NCI-H1048 (cell line): Measurements from ENCODE around the gene MECP2.
A peak's percentile ranks its signal among the peaks of the same experiment; 100 is the strongest.
"Not testable (repeated sequence)": the region's sequence is repeated elsewhere in the genome, so short reads cannot be mapped to it uniquely, and the experiment has no call there.

Source experiments
- DNase-seq: peaks from one replicate; lab custom pipeline; 2025; lab: John Stamatoyannopoulos, UW

The MECP2 gene

GRCh38 chrX:154097589-154098541 lies at the start of gene MECP2:
Gene MECP2, minus strand, starts transcription at chrX:154097717.
- peak; percentile 56 for DNase-seq

GRCh38 chrX:154144010-154144409 lies 46.5 kb upstream of the MECP2 start, which contains the start of gene OPN1LW:
Gene OPN1LW, plus strand, starts transcription at chrX:154144243. Its CDS starts 41 bp downstream, at chrX:154144284.
- not testable (repeated sequence) for DNase-seq

GRCh38 chrX:154142950-154143745 lies 45.6 kb upstream of the MECP2 start:
- DNase-seq, result no peak

GRCh38 chrX:154142386-154142785 lies 44.9 kb upstream of the MECP2 start:
- no peak for DNase-seq

GRCh38 chrX:154140742-154141141 lies 43.2 kb upstream of the MECP2 start:
- DNase-seq, result no peak

- no peak for DNase-seq
Observed at GRCh38 chrX:154140206-154140605, 42.7 kb upstream of the MECP2 start.

- no peak for DNase-seq
Observed at GRCh38 chrX:154138857-154139256, 41.3 kb upstream of the MECP2 start.

GRCh38 chrX:154136627-154137161 lies 39.2 kb upstream of the MECP2 start:
- no peak for DNase-seq

- no peak for DNase-seq
Observed at GRCh38 chrX:154135458-154136229, 38.1 kb upstream of the MECP2 start.

GRCh38 chrX:154132366-154132765 lies 34.8 kb upstream of the MECP2 start:
- DNase-seq, result no peak

GRCh38 chrX:154131955-154132354 lies 34.4 kb upstream of the MECP2 start:
- DNase-seq, result no peak

GRCh38 chrX:154126101-154126500 lies 28.6 kb upstream of the MECP2 start:
- no peak for DNase-seq

GRCh38 chrX:154125391-154126040 lies 28.0 kb upstream of the MECP2 start:
- DNase-seq, result no peak

GRCh38 chrX:154123241-154124219 lies 26.0 kb upstream of the MECP2 start:
- no peak for DNase-seq

- no peak for DNase-seq
Observed at GRCh38 chrX:154121961-154122360, 24.4 kb upstream of the MECP2 start.

- DNase-seq, result no peak
Observed at GRCh38 chrX:154121207-154121606, 23.7 kb upstream of the MECP2 start.

- no peak for DNase-seq
Observed at GRCh38 chrX:154120567-154120966, 23.1 kb upstream of the MECP2 start.

- no peak for DNase-seq
Observed at GRCh38 chrX:154117566-154117965, 20.0 kb upstream of the MECP2 start.

GRCh38 chrX:154116426-154117211 lies 19.1 kb upstream of the MECP2 start:
- DNase-seq, result no peak
